ENCODE measurements around the gene AARS2. TPM values are rescaled to one million over a fixed set of nuclear protein-coding genes. Genes with fewer than 3 reads are reported as not detected.

Gene AARS2
- total RNA-seq, 5 donors from 2014 or later (not counting 1 experiment from before 2014, with no cell fraction given) = 16.7 to 28.5 (median 25.8) TPM

- Histone ChIP-seq H3K4me1 (ENCODE audit: control insufficient read depth in 1 of 2, extremely low read depth in 1 of 2, insufficient read depth in 2 of 2, low read length in 2 of 2) (peaks cover 3 to 15% of the 10 kb centered on the region in 2 experiments), H3K4me3 (ENCODE audit: control insufficient read depth in 1 of 2, extremely low read depth in 1 of 2, low read length in 1 of 2) (peak overlapping the region; percentile 30 to 58), H3K36me3 (ENCODE audit: control insufficient read depth in 2 of 2, extremely low read depth in 1 of 2, insufficient read depth in 1 of 2, low read length in 1 of 2) (peaks cover 9 to 15% of the 10 kb centered on the region in 2 donors), H3K9me3 (no peaks in the 10 kb centered on the region), H3K27ac (ENCODE audit: low read length) (no peak overlapping the region), H3K27me3 (replicated peaks in 1 of 2; ENCODE audit: control insufficient read depth in 2 of 2, extremely low read depth in 1 of 2, insufficient read depth in 2 of 2, low read length in 1 of 2) (peaks cover 13 to 53% of the 10 kb centered on the region in 2 experiments)
- H3K27ac Mint-ChIP-seq = no peak overlapping the region
- no peaks in the 10 kb centered on the region for H3K9me3 Mint-ChIP-seq
- peak overlapping the region; percentile 47 to 64 (median 47) for H3K4me3 Mint-ChIP-seq
- ChIA-PET CTCF (no interaction called here), POLR2A (interaction anchor here in 1 of 2 donors (0.6 kb wide), 1 partner anchor 10 kb away, joined by 3 read pairs; no protein-coding TSS in a partner anchor)
- DNase-seq = peak in 33 of 35 experiments; percentile 16 to 70 (median 49)
- H3K4me1 Mint-ChIP-seq = peaks cover 11 to 14% (median 13%) of the 10 kb centered on the region in 3 donors
- peak; percentile 81 to 88 (median 87) for ATAC-seq (replicated peaks in 1 of 4)
- peaks cover 37 to 47% of the 10 kb centered on the region in 2 donors for H3K27me3 Mint-ChIP-seq
- 1% methylated on average over 67 of the region's 86 CpGs for WGBS (ENCODE audit: insufficient coverage)
- H3K36me3 Mint-ChIP-seq = peaks cover 22% of the 10 kb centered on the region
These were observed 15.8 kb downstream of the AARS2 start for GRCh38 chr6:44297063-44298038.

GRCh38 chr6:44294832-44295791 lies 18.0 kb downstream of the AARS2 start:
- Mint-ChIP-seq H3K27me3 (peaks cover 57 to 68% of the 10 kb centered on the region in 2 donors), H3K9me3 (no peaks in the 10 kb centered on the region), H3K4me1 (peaks cover 11 to 14% (median 13%) of the 10 kb centered on the region in 3 donors), H3K4me3 (peak overlapping the region in 1 of 3 donors; percentile 1), H3K36me3 (peaks cover 4% of the 10 kb centered on the region), H3K27ac (no peak overlapping the region)
- Histone ChIP-seq H3K27me3 (replicated peaks in 1 of 2; ENCODE audit: control insufficient read depth in 2 of 2, extremely low read depth in 1 of 2, insufficient read depth in 2 of 2, low read length in 1 of 2) (peaks cover 15 to 74% of the 10 kb centered on the region in 2 experiments), H3K9me3 (no peaks in the 10 kb centered on the region), H3K27ac (ENCODE audit: low read length) (no peak overlapping the region), H3K4me3 (ENCODE audit: control insufficient read depth in 1 of 2, extremely low read depth in 1 of 2, low read length in 1 of 2) (no peak overlapping the region), H3K4me1 (ENCODE audit: control insufficient read depth in 1 of 2, extremely low read depth in 1 of 2, insufficient read depth in 2 of 2, low read length in 2 of 2) (peaks cover 3 to 15% of the 10 kb centered on the region in 2 experiments), H3K36me3 (ENCODE audit: control insufficient read depth in 2 of 2, extremely low read depth in 1 of 2, insufficient read depth in 1 of 2, low read length in 1 of 2) (no peaks in the 10 kb centered on the region)
- ATAC-seq (replicated peaks in 1 of 4) (no peak), DNase-seq (no peak)
- 70% methylated on average over 3 of the region's 7 CpGs for WGBS (ENCODE audit: insufficient coverage)
- ChIA-PET POLR2A (interaction anchor here in 1 of 2 donors (0.6 kb wide), 1 partner anchor 47 kb away, joined by 4 read pairs; no protein-coding TSS in a partner anchor), CTCF (interaction anchor here (0.6 to 0.8 kb wide), 2 partner anchors 10 to 13 kb away, joined by 3 to 4 read pairs; no protein-coding TSS in a partner anchor)

- Histone ChIP-seq H3K4me1 (ENCODE audit: control insufficient read depth in 1 of 2, extremely low read depth in 1 of 2, insufficient read depth in 2 of 2, low read length in 2 of 2) (peaks cover 3 to 11% of the 10 kb centered on the region in 2 experiments), H3K27me3 (replicated peaks in 1 of 2; ENCODE audit: control insufficient read depth in 2 of 2, extremely low read depth in 1 of 2, insufficient read depth in 2 of 2, low read length in 1 of 2) (peaks cover 15 to 87% of the 10 kb centered on the region in 2 experiments), H3K9me3 (no peaks in the 10 kb centered on the region), H3K4me3 (ENCODE audit: control insufficient read depth in 1 of 2, extremely low read depth in 1 of 2, low read length in 1 of 2) (no peak overlapping the region), H3K36me3 (ENCODE audit: control insufficient read depth in 2 of 2, extremely low read depth in 1 of 2, insufficient read depth in 1 of 2, low read length in 1 of 2) (no peaks in the 10 kb centered on the region), H3K27ac (ENCODE audit: low read length) (no peak overlapping the region)
- no peak overlapping the region for H3K27ac Mint-ChIP-seq
- no peak for ATAC-seq (replicated peaks in 1 of 4)
- no peak for DNase-seq
- peaks cover 72 to 77% of the 10 kb centered on the region in 2 donors for H3K27me3 Mint-ChIP-seq
- ChIA-PET POLR2A (no interaction called here), CTCF (interaction anchor here in 1 of 2 donors (0.7 kb wide), 1 partner anchor 19 kb away, joined by 6 read pairs; no protein-coding TSS in a partner anchor)
- WGBS (ENCODE audit: insufficient coverage) = 82% methylated on average over 4 of the region's 4 CpGs
- H3K4me3 Mint-ChIP-seq = no peak overlapping the region
- H3K36me3 Mint-ChIP-seq = no peaks in the 10 kb centered on the region
- H3K4me1 Mint-ChIP-seq = peaks cover 10 to 11% (median 10%) of the 10 kb centered on the region in 3 donors
- H3K9me3 Mint-ChIP-seq = no peaks in the 10 kb centered on the region
These were observed 20.3 kb downstream of the AARS2 start for GRCh38 chr6:44292661-44293365.

GRCh38 chr6:44291841-44292240 lies 21.3 kb downstream of the AARS2 start:
- H3K4me1 Mint-ChIP-seq = peaks cover 6 to 7% (median 6%) of the 10 kb centered on the region in 3 donors
- no peak overlapping the region for H3K27ac Mint-ChIP-seq
- H3K27me3 Mint-ChIP-seq = peaks cover 78 to 83% of the 10 kb centered on the region in 2 donors
- Histone ChIP-seq H3K27ac (ENCODE audit: low read length) (no peak overlapping the region), H3K9me3 (no peaks in the 10 kb centered on the region), H3K4me1 (ENCODE audit: control insufficient read depth in 1 of 2, extremely low read depth in 1 of 2, insufficient read depth in 2 of 2, low read length in 2 of 2) (peaks cover 0 to 2% of the 10 kb centered on the region in 2 experiments), H3K27me3 (replicated peaks in 1 of 2; ENCODE audit: control insufficient read depth in 2 of 2, extremely low read depth in 1 of 2, insufficient read depth in 2 of 2, low read length in 1 of 2) (peaks cover 15 to 88% of the 10 kb centered on the region in 2 experiments), H3K4me3 (ENCODE audit: control insufficient read depth in 1 of 2, extremely low read depth in 1 of 2, low read length in 1 of 2) (no peak overlapping the region), H3K36me3 (ENCODE audit: control insufficient read depth in 2 of 2, extremely low read depth in 1 of 2, insufficient read depth in 1 of 2, low read length in 1 of 2) (no peaks in the 10 kb centered on the region)
- POLR2A ChIA-PET = no interaction called here
- no peaks in the 10 kb centered on the region for H3K36me3 Mint-ChIP-seq
- whole genome bisulfite sequencing (ENCODE audit: insufficient coverage) = 87% methylated on average over 3 of the region's 4 CpGs
- ATAC-seq (replicated peaks in 1 of 4) = no peak
- no peak for DNase-seq
- H3K4me3 Mint-ChIP-seq = no peak overlapping the region
- CTCF ChIA-PET = no interaction called here
- no peaks in the 10 kb centered on the region for H3K9me3 Mint-ChIP-seq

GRCh38 chr6:44289726-44290260 lies 23.4 kb downstream of the AARS2 start:
- 57% methylated on average over 2 of the region's 7 CpGs for whole genome bisulfite sequencing (ENCODE audit: insufficient coverage)
- DNase-seq = no peak
- ChIA-PET CTCF (no interaction called here), POLR2A (interaction anchor here in 1 of 2 donors (0.7 kb wide), 1 partner anchor 719 kb away, joined by 3 read pairs; no protein-coding TSS in a partner anchor)
- Histone ChIP-seq H3K4me1 (ENCODE audit: control insufficient read depth in 1 of 2, extremely low read depth in 1 of 2, insufficient read depth in 2 of 2, low read length in 2 of 2) (no peaks in the 10 kb centered on the region), H3K36me3 (ENCODE audit: control insufficient read depth in 2 of 2, extremely low read depth in 1 of 2, insufficient read depth in 1 of 2, low read length in 1 of 2) (no peaks in the 10 kb centered on the region), H3K27ac (ENCODE audit: low read length) (no peak overlapping the region), H3K9me3 (no peaks in the 10 kb centered on the region), H3K27me3 (replicated peaks in 1 of 2; ENCODE audit: control insufficient read depth in 2 of 2, extremely low read depth in 1 of 2, insufficient read depth in 2 of 2, low read length in 1 of 2) (peaks cover 7 to 83% of the 10 kb centered on the region in 2 experiments), H3K4me3 (ENCODE audit: control insufficient read depth in 1 of 2, extremely low read depth in 1 of 2, low read length in 1 of 2) (no peak overlapping the region)
- no peak for ATAC-seq (replicated peaks in 1 of 4)
- Mint-ChIP-seq H3K4me3 (no peak overlapping the region), H3K9me3 (no peaks in the 10 kb centered on the region), H3K4me1 (no peaks in the 10 kb centered on the region), H3K27ac (no peak overlapping the region), H3K36me3 (no peaks in the 10 kb centered on the region), H3K27me3 (peaks cover 73 to 81% of the 10 kb centered on the region in 2 donors)

Measured in T-cell (primary cell).